Psoas muscle (tissue), 8 donors: ENCODE measurements around the gene SLC7A6OS. TPM values are rescaled to one million over a fixed set of nuclear protein-coding genes. Genes with fewer than 3 reads are reported as not detected.
A peak's percentile ranks its signal among the peaks of the same experiment; 100 is the strongest.

Source experiments
- ATAC-seq, 4 donors: fragments of 200-7000 bp; cut with Tn5 transposase; one replicate each; pipeline ENCODE4 v1.9.1; 2020; ENCODE audit warnings: moderate library complexity in 3 of 4, mild to moderate bottlenecking in 2 of 4
- DNase-seq, 2 donors: peaks; one replicate each; pipeline ENCODE4 v3.0.0-alpha.2; 2020
- H3K27ac ChIP-seq: fragments of 200-600 bp; one replicate; pipeline ENCODE4 v1.8.0; 2022
- H3K27me3 ChIP-seq, 3 donors: fragments of 200-600 bp in 1 of 3; one replicate each; pipeline versions ENCODE4 v1.6.1 to v1.8.0; 2013 to 2022; ENCODE audit warnings: low read length in 2 of 3, mild to moderate bottlenecking in 2 of 3, moderate library complexity in 1 of 3; ENCODE audit not compliant: insufficient read depth in 3 of 3
- H3K36me3 ChIP-seq, 2 donors: fragments of 200-600 bp in 1 of 2; one replicate each; pipeline versions ENCODE4 v1.6.1 to v1.8.0; 2013 to 2022; ENCODE audit warnings: low read depth in 1 of 2, mild to moderate bottlenecking in 1 of 2, moderate library complexity in 1 of 2; ENCODE audit not compliant: insufficient read depth in 1 of 2
- H3K4me1 ChIP-seq: fragments of 200-600 bp; one replicate; pipeline ENCODE4 v1.8.0; 2022
- H3K4me3 ChIP-seq: fragments of 200-600 bp; one replicate; pipeline ENCODE4 v1.8.0; 2022; ENCODE audit warnings: mild to moderate bottlenecking
- H3K9me3 ChIP-seq: fragments of 200-600 bp; one replicate; pipeline ENCODE4 v1.8.0; 2022
- CTCF ChIP-seq: fragments of 200-600 bp; IDR thresholded peaks from one replicate; pipeline ENCODE4 v1.8.0; 2022; ENCODE audit warnings: antibody characterized with exemption
- WGBS, 3 donors: extraction: QIAGEN DNeasy Blood & Tissue Kit; methylation state at CpG; one replicate each; pipeline versions ENCODE4 v1.1.6 to v1.1.7; 2013; 5-methylcytosine and 5-hydroxymethylcytosine counted together
- intact Hi-C, 2 donors: fragments of 100-400 bp; cut with DNase I; formaldehyde crosslinking; loops; one replicate each; pipeline versions ENCODE4 v1.11.0 to v1.14.2; 2022
- polyA plus RNA-seq, 3 donors: library from polyadenylated mRNA; stranded (reverse); fragments of 200-250 nt; gene quantifications; one replicate each; pipeline ENCODE4 v1.2.3, GENCODE V29; 2013
- total RNA-seq, 4 donors: library from RNA; stranded (reverse); fragmentation: NEBNext Ultra II Directional in 2 of 4; extraction: Animal tissue kit (Norgen Biotek cat#: 25700) in 2 of 4; gene quantifications; one replicate each; pipeline versions ENCODE4 v1.2.1 to v1.2.4, GENCODE V29; 2021 to 2023
- donor health status: healthy with polysubstance abuse.
- donor health status: DM: no; HTN: no; CAD: no; lungs with moderate emphysema.
- donor health status: Bipolar disorder and iron deficiency.
- donor health status: healthy.
- donor health status: DM: yes; HTN: yes; CAD: no.
- donor health status: DM: no; HTN: no; CAD: no.
- donor health status: DM: no; HTN: no; CAD: no.
- donor health status: DM: yes; HTN: yes; CAD: no.

Gene SLC7A6OS
- total and polyA plus RNA-seq, 7 donors: 5.8 to 16.3 (median 9.5) TPM

- H3K36me3 ChIP-seq: peaks cover 9 to 100% of the 10 kb centered on the region in 2 donors
- DNase-seq (no peak), ATAC-seq (no peak)
- H3K4me3 ChIP-seq: no peak overlapping the region
- no peaks in the 10 kb centered on the region for H3K27me3 ChIP-seq
- no peak for TF ChIP-seq CTCF
- H3K9me3 ChIP-seq: no peaks in the 10 kb centered on the region
- H3K4me1 ChIP-seq: peaks cover 29% of the 10 kb centered on the region
- intact Hi-C loops: loop anchor here in 1 of 2 donors (5.0 kb wide), 1 partner anchor 34 kb away; the partner anchor contains the start of gene SLC7A6
- H3K27ac ChIP-seq: peak overlapping the region; percentile 25
- WGBS, 3 donors: 76 to 81% (median 79%) methylated on average over 6 of the region's 6 CpGs
Measured at GRCh38 chr16:68296693-68297092, 14.1 kb downstream of the SLC7A6OS start.

GRCh38 chr16:68296291-68296690 lies 14.5 kb downstream of the SLC7A6OS start:
- intact Hi-C loops: loop anchor here in 1 of 2 donors (5.0 kb wide), 1 partner anchor 34 kb away; the partner anchor contains the start of gene SLC7A6
- WGBS, 3 donors: 64 to 71% (median 68%) methylated on average over 12 of the region's 12 CpGs
- H3K4me1 ChIP-seq: peaks cover 29% of the 10 kb centered on the region
- H3K27me3 ChIP-seq: no peaks in the 10 kb centered on the region
- H3K27ac ChIP-seq: peak overlapping the region; percentile 25
- DNase-seq (no peak), ATAC-seq (no peak)
- no peaks in the 10 kb centered on the region for H3K9me3 ChIP-seq
- TF ChIP-seq CTCF: no peak
- no peak overlapping the region for H3K4me3 ChIP-seq
- peaks cover 9 to 99% of the 10 kb centered on the region in 2 donors for H3K36me3 ChIP-seq

GRCh38 chr16:68292425-68292824 lies 18.3 kb downstream of the SLC7A6OS start:
- Histone ChIP-seq H3K9me3 (no peaks in the 10 kb centered on the region), H3K4me3 (no peak overlapping the region), H3K4me1 (peaks cover 37% of the 10 kb centered on the region), H3K27ac (no peak overlapping the region), H3K27me3 (no peaks in the 10 kb centered on the region), H3K36me3 (peaks cover 11 to 99% of the 10 kb centered on the region in 2 donors)
- DNase-seq (no peak), ATAC-seq (no peak)
- intact Hi-C loops: no loop called here
- WGBS, 3 donors: 92 to 98% (median 93%) methylated on average over 5 of the region's 5 CpGs
- TF ChIP-seq CTCF: no peak

GRCh38 chr16:68291227-68291626 lies 19.5 kb downstream of the SLC7A6OS start:
- Histone ChIP-seq H3K27me3 (no peaks in the 10 kb centered on the region), H3K4me1 (peaks cover 41% of the 10 kb centered on the region), H3K36me3 (peaks cover 4 to 99% of the 10 kb centered on the region in 2 donors), H3K4me3 (no peak overlapping the region), H3K27ac (peak overlapping the region; percentile 91), H3K9me3 (no peaks in the 10 kb centered on the region)
- intact Hi-C loops: no loop called here
- DNase-seq (no peak), ATAC-seq (no peak)
- TF ChIP-seq CTCF: no peak
- WGBS, 3 donors: 69 to 76% (median 73%) methylated on average over 4 of the region's 4 CpGs

GRCh38 chr16:68290450-68290849 lies 20.3 kb downstream of the SLC7A6OS start:
- Histone ChIP-seq H3K4me1 (peaks cover 49% of the 10 kb centered on the region), H3K36me3 (peaks cover 4 to 97% of the 10 kb centered on the region in 2 donors), H3K9me3 (no peaks in the 10 kb centered on the region), H3K27ac (peak overlapping the region; percentile 91), H3K27me3 (no peaks in the 10 kb centered on the region), H3K4me3 (no peak overlapping the region)
- intact Hi-C loops: no loop called here
- no peak for ATAC-seq
- no peak for DNase-seq
- 62 to 65% (median 64%) methylated on average over 5 to 6 of the region's 6 CpGs for WGBS, 3 donors
- no peak for TF ChIP-seq CTCF
